Measurements from ENCODE around the gene ITGBL1.

Gene ITGBL1

DNA sequence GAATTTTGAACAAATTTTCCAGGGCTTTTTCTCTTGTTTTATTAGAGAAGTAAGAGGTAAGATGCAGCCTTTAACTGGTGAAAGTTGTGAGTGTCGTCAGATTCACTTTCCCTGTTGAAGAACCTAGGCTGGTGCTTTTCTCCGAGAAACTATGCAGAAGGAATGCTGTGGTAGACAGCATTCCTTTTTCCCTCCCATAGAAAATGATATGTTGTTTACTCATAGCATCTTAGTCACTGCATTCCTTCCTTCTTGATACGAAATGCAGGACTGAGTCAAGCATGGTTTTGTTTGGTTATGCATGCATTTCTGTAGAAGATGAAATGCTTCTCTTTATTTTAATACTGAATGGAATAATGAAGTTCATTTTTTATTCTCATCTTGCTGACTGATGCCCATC is 3.4 kb downstream of the ITGBL1 start:
- no peaks in the 10 kb centered on the region for H3K9me3 ChIP-seq (ENCODE audit: control insufficient read depth, insufficient read depth, low read length)
- peaks cover 3% of the 10 kb centered on the region for H3K27me3 ChIP-seq (ENCODE audit: control insufficient read depth, insufficient read depth, low read length)
- H3K36me3 ChIP-seq (ENCODE audit: control insufficient read depth, insufficient read depth, low read length) = no peaks in the 10 kb centered on the region
- no peak overlapping the region for H3K4me3 ChIP-seq (ENCODE audit: low read depth, low read length)
- peaks cover under 1% of the 10 kb centered on the region for H3K4me1 ChIP-seq (ENCODE audit: control insufficient read depth, insufficient read depth, low read length)
- H3K9ac ChIP-seq (ENCODE audit: low read depth, low read length) = no peak overlapping the region

DNA sequence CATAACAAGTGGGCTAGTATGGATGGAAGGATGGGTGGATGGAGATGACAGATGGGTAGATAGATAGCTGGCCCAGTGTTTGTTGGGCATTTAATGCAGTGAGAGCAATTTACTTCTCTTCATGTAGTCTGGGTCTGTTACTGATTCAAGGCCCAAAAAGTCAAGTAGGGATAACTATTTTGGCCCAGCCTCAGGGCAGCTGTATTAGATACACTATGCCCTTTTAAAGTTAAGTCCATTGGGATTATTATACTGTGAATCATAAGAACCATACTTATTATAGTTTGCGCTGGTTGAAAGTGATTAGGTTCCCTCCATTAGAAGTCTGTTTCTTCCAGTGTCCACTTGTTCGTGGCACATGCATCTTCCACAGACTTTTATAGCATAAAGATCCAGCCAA is 4.7 kb downstream of the ITGBL1 start:
- H3K27me3 ChIP-seq (ENCODE audit: control insufficient read depth, insufficient read depth, low read length) = peaks cover 3% of the 10 kb centered on the region
- no peaks in the 10 kb centered on the region for H3K4me1 ChIP-seq (ENCODE audit: control insufficient read depth, insufficient read depth, low read length)
- H3K4me3 ChIP-seq (ENCODE audit: low read depth, low read length) = no peak overlapping the region
- no peaks in the 10 kb centered on the region for H3K9me3 ChIP-seq (ENCODE audit: control insufficient read depth, insufficient read depth, low read length)
- no peaks in the 10 kb centered on the region for H3K36me3 ChIP-seq (ENCODE audit: control insufficient read depth, insufficient read depth, low read length)
- no peak overlapping the region for H3K9ac ChIP-seq (ENCODE audit: low read depth, low read length)

DNA sequence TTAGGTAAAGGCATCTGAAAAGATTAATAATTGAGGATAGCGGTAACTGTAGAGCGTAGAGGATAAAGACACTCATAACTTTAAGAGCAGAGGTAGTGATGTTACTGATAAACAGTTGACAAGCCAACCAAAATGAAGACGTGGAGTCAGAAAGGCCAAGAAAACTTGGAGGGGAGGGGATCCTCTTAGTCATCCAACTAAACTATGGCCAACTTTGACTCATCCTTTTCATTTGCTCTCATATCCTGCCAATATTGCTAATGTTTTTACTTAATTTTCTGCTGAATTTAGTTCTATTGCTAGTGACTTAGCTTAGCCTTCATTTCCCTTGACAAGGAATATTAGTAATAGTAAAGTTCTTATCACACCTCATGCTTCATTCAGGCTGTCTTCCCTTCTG is 13.4 kb downstream of the ITGBL1 start:
- Histone ChIP-seq H3K36me3 (ENCODE audit: control insufficient read depth, insufficient read depth, low read length) (no peaks in the 10 kb centered on the region), H3K9ac (ENCODE audit: low read depth, low read length) (no peak overlapping the region), H3K27me3 (ENCODE audit: control insufficient read depth, insufficient read depth, low read length) (no peaks in the 10 kb centered on the region), H3K4me1 (ENCODE audit: control insufficient read depth, insufficient read depth, low read length) (no peaks in the 10 kb centered on the region), H3K9me3 (ENCODE audit: control insufficient read depth, insufficient read depth, low read length) (no peaks in the 10 kb centered on the region), H3K4me3 (ENCODE audit: low read depth, low read length) (no peak overlapping the region)

DNA sequence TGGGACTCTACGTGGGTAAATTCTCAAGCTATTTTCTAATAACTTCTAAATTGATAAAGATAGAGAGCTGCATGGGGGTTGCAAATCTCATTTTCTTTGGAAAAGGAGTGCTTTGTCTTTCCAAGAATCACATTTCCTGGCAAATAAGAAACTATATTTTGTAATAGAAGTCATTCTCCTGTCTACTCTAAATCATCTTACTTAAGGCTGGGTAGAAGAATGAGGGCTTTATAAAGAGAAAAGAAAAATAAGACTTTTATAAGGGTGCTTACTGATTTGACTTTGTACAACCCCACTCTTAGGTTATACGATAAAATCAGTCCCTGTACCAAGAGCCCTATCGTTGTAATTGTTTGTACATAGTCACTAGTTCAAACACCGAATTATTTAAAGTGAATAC is 14.9 kb downstream of the ITGBL1 start:
- H3K9me3 ChIP-seq (ENCODE audit: control insufficient read depth, insufficient read depth, low read length) = no peaks in the 10 kb centered on the region
- H3K4me3 ChIP-seq (ENCODE audit: low read depth, low read length) = no peak overlapping the region
- H3K27me3 ChIP-seq (ENCODE audit: control insufficient read depth, insufficient read depth, low read length) = no peaks in the 10 kb centered on the region
- H3K36me3 ChIP-seq (ENCODE audit: control insufficient read depth, insufficient read depth, low read length) = no peaks in the 10 kb centered on the region
- no peaks in the 10 kb centered on the region for H3K4me1 ChIP-seq (ENCODE audit: control insufficient read depth, insufficient read depth, low read length)
- no peak overlapping the region for H3K9ac ChIP-seq (ENCODE audit: low read depth, low read length)

DNA sequence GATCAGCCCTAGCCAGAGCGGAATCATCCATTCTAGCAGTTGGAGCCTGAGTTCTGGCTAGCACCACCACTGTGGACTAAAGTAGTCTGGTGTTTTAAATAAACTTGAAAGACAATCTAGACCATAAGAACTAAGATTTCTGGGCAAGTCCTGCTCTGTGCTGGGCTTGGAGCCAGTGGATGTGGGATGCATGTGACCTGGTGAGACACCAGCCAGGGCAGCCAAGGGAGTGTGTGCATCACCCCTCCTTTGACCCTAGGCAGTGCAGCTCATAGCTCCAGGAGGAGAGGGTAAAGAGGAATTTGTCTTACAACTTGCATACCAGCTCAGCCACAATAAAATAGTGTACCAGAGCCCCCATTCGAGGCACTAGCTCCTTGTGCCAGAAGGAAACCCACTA is 21.0 kb downstream of the ITGBL1 start:
- no peaks in the 10 kb centered on the region for H3K27me3 ChIP-seq (ENCODE audit: control insufficient read depth, insufficient read depth, low read length)
- H3K9ac ChIP-seq (ENCODE audit: low read depth, low read length) = no peak overlapping the region
- H3K36me3 ChIP-seq (ENCODE audit: control insufficient read depth, insufficient read depth, low read length) = no peaks in the 10 kb centered on the region
- H3K4me1 ChIP-seq (ENCODE audit: control insufficient read depth, insufficient read depth, low read length) = no peaks in the 10 kb centered on the region
- H3K9me3 ChIP-seq (ENCODE audit: control insufficient read depth, insufficient read depth, low read length) = no peaks in the 10 kb centered on the region
- no peak overlapping the region for H3K4me3 ChIP-seq (ENCODE audit: low read depth, low read length)

DNA sequence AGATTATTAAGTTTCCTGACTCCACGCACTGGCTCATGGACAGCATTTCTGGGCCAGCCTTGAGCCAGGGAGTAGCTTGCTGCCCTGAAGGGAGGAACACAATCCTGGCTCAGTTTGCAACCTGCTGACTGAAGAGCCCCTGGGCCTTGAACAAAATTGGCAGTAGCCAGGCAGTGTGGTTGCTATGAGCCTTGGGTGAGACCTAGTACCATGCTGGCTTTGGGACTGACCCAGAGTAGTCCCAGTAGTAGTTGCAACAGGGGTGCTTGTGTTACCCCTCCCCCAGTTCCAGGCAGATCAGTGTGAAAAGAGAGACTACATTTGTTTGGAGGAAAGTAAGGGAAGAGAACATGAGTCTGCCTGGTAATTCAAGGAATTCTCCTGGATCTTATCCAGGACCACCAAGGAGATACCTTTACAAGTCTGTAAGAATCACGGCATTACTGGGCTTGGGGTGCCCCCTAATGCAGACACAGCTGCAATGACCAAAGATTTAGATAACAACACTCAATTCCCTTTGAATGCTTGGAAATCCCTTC is 22.0 kb downstream of the ITGBL1 start:
- Histone ChIP-seq H3K4me1 (ENCODE audit: control insufficient read depth, insufficient read depth, low read length) (no peaks in the 10 kb centered on the region), H3K9ac (ENCODE audit: low read depth, low read length) (no peak overlapping the region), H3K27me3 (ENCODE audit: control insufficient read depth, insufficient read depth, low read length) (no peaks in the 10 kb centered on the region), H3K4me3 (ENCODE audit: low read depth, low read length) (no peak overlapping the region), H3K36me3 (ENCODE audit: control insufficient read depth, insufficient read depth, low read length) (no peaks in the 10 kb centered on the region), H3K9me3 (ENCODE audit: control insufficient read depth, insufficient read depth, low read length) (no peaks in the 10 kb centered on the region)

DNA sequence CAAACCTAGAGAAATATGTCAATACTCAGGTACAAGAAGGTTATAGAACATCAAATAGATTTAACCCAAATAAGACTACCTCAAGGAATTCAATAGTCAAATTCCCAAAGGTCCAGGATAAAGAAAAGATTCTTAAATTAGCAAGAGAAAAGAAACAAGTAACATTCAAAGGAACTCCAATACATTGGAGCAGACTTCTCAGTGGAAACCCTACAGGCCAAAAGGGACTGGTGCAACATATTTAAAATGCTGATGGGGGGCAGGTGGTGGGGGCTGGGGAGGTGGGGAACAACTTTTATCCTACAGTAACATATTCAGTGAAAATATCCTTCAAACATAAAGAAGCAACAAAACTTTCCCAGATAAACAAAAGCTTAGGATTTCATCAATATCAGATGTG is 23.1 kb downstream of the ITGBL1 start:
- Histone ChIP-seq H3K36me3 (ENCODE audit: control insufficient read depth, insufficient read depth, low read length) (no peaks in the 10 kb centered on the region), H3K27me3 (ENCODE audit: control insufficient read depth, insufficient read depth, low read length) (no peaks in the 10 kb centered on the region), H3K4me3 (ENCODE audit: low read depth, low read length) (no peak overlapping the region), H3K4me1 (ENCODE audit: control insufficient read depth, insufficient read depth, low read length) (no peaks in the 10 kb centered on the region), H3K9me3 (ENCODE audit: control insufficient read depth, insufficient read depth, low read length) (no peaks in the 10 kb centered on the region), H3K9ac (ENCODE audit: low read depth, low read length) (no peak overlapping the region)

DNA sequence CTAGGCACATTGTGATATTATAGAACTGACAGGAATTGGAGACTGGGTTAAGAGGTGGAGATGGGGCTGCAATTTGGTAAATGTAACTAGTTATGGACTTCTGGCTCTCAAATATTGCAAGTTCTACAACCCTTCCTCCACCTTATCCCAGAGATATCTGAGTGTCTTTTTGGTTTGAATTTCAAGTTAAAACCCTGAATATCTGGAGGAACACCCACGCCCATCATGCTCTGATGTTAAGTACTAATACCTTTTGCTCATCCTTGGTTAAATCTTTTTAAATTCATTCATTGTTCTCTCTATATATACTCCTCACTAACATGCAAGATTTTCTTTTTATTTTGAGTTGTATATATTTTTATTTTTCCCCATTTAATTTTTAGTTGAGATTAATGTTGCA is 28.9 kb downstream of the ITGBL1 start:
- Histone ChIP-seq H3K9me3 (ENCODE audit: control insufficient read depth, insufficient read depth, low read length) (no peaks in the 10 kb centered on the region), H3K9ac (ENCODE audit: low read depth, low read length) (no peak overlapping the region), H3K27me3 (ENCODE audit: control insufficient read depth, insufficient read depth, low read length) (no peaks in the 10 kb centered on the region), H3K4me1 (ENCODE audit: control insufficient read depth, insufficient read depth, low read length) (no peaks in the 10 kb centered on the region), H3K36me3 (ENCODE audit: control insufficient read depth, insufficient read depth, low read length) (no peaks in the 10 kb centered on the region), H3K4me3 (ENCODE audit: low read depth, low read length) (no peak overlapping the region)

DNA sequence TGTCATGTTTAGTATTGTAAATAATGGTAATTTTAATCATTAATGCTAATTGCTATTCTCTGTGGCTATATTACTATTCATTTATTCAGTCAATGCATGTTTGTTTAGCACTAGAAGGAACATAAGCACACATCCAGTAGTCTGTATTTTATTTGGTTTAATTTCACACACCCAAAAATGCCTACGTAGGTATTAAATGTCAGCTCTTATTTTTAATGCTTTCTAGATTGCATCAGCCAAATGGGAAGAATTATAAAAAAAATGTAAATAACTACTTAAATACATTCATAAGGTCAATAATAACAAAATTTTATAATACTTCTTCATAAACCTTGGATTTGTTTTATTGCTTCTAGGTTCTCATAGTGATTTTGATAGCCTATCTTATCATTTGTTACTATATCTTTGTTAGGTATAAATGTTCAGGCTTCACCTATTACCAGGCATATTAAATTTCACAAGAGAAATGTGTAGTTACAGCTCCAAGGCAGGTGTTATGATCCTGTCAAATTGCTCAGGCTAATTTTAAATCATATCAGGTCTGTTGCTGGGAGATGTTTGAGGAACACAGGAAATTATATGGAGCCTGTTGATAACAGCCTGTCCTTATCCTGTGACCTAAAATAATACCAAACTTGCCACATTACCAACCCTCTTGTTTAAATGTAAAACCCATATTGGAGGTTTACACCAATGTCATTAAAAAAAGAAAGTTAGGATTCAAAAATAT is 34.4 kb downstream of the ITGBL1 start:
- no peak overlapping the region for H3K9ac ChIP-seq (ENCODE audit: low read depth, low read length)
- no peaks in the 10 kb centered on the region for H3K9me3 ChIP-seq (ENCODE audit: control insufficient read depth, insufficient read depth, low read length)
- H3K36me3 ChIP-seq (ENCODE audit: control insufficient read depth, insufficient read depth, low read length) = no peaks in the 10 kb centered on the region
- no peaks in the 10 kb centered on the region for H3K4me1 ChIP-seq (ENCODE audit: control insufficient read depth, insufficient read depth, low read length)
- no peak overlapping the region for H3K4me3 ChIP-seq (ENCODE audit: low read depth, low read length)
- H3K27me3 ChIP-seq (ENCODE audit: control insufficient read depth, insufficient read depth, low read length) = no peaks in the 10 kb centered on the region

DNA sequence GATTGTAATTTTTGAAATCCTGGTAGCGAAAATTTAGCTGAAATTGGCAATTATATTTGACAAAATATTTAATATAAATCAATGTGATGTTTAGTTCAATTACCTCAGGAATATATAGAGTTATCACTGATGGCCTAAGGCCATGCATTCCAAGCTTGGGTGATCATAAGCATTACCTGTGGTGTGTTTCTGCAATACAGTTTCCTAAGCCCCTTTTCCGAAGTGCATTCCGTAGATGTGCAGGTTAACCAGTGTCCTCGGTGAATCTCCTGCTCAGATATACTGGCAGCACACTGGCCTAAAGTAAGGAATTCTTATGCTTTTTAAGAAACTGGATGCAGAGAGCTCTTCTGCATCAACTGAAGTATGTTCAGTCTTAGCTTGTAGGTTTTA is 35.0 kb downstream of the ITGBL1 start:
- Histone ChIP-seq H3K9me3 (ENCODE audit: control insufficient read depth, insufficient read depth, low read length) (no peaks in the 10 kb centered on the region), H3K27me3 (ENCODE audit: control insufficient read depth, insufficient read depth, low read length) (no peaks in the 10 kb centered on the region), H3K9ac (ENCODE audit: low read depth, low read length) (no peak overlapping the region)

DNA sequence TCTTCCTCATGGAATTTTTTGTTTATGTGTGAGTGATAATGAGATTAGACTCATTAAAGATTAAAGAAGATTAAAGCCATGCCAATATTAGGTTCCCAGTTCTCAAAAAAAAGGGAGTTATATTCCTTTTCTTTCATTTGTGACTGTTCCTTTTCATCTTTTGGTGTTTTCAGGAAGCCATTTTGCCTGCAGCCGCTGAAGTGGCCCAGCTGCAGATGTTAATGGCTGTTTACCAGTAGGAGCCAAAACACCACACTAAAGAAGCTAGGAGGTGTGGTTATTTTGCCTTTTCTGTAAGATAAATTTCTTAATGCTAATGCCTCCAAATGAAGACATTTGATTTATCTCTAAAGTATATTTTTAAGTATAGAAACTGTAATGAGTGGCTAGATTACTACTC is 36.3 kb downstream of the ITGBL1 start:
- H3K4me1 ChIP-seq (ENCODE audit: control insufficient read depth, insufficient read depth, low read length) = no peaks in the 10 kb centered on the region
- H3K36me3 ChIP-seq (ENCODE audit: control insufficient read depth, insufficient read depth, low read length) = no peaks in the 10 kb centered on the region
- no peak overlapping the region for H3K9ac ChIP-seq (ENCODE audit: low read depth, low read length)
- no peaks in the 10 kb centered on the region for H3K9me3 ChIP-seq (ENCODE audit: control insufficient read depth, insufficient read depth, low read length)
- no peaks in the 10 kb centered on the region for H3K27me3 ChIP-seq (ENCODE audit: control insufficient read depth, insufficient read depth, low read length)
- H3K4me3 ChIP-seq (ENCODE audit: low read depth, low read length) = no peak overlapping the region

More for the DNA sequence above, 35.0 kb downstream of the ITGBL1 start:
- no peaks in the 10 kb centered on the region for H3K4me1 ChIP-seq (ENCODE audit: control insufficient read depth, insufficient read depth, low read length)
- no peaks in the 10 kb centered on the region for H3K36me3 ChIP-seq (ENCODE audit: control insufficient read depth, insufficient read depth, low read length)
- H3K4me3 ChIP-seq (ENCODE audit: low read depth, low read length) = no peak overlapping the region

DNA sequence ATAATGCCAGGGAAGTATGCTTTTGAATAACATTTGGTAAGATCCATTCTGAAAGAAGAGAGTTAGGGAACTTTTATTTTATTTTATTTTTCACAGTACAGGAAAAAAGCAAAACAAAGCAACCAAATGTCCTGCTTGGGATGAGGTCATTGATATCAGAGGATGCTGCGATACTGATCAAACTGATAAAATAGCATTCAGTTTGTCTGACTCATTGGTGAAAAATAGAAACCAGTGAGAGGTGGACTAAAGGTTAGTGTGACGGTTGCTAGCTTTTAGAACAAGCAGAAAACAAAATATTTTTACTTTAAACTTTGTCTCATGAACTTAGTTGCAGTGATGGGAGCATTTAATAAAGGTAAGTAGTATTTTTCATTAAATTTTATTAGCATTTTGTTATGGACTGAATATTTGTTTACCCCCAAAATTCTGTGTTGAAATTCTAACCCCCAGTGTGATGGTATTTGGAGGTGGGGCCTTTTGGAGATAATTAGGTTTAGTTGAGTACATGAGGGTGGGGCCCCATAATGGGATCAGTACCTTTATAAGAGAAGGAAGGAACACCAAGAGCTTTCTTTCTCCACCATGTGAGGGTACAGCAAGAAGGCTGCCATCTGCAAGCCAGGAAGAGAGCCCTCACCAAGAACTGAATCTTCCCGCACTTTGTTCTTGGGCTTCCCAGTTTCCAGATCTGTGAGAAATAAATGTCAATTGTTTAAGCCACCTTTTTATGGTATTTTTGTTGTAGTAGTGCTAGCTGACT is 37.3 kb downstream of the ITGBL1 start:
- Histone ChIP-seq H3K9me3 (ENCODE audit: control insufficient read depth, insufficient read depth, low read length) (no peaks in the 10 kb centered on the region), H3K27me3 (ENCODE audit: control insufficient read depth, insufficient read depth, low read length) (no peaks in the 10 kb centered on the region), H3K36me3 (ENCODE audit: control insufficient read depth, insufficient read depth, low read length) (no peaks in the 10 kb centered on the region), H3K9ac (ENCODE audit: low read depth, low read length) (no peak overlapping the region), H3K4me1 (ENCODE audit: control insufficient read depth, insufficient read depth, low read length) (no peaks in the 10 kb centered on the region), H3K4me3 (ENCODE audit: low read depth, low read length) (no peak overlapping the region)
